ENCODE data around the gene SERPING1. TPM values are rescaled to one million over a fixed set of nuclear protein-coding genes. Genes with fewer than 3 reads are reported as not detected.

The SERPING1 gene
- total RNA-seq, 4 donors from 2014 or later: 90.0 to 171 (median 106) TPM

DNA sequence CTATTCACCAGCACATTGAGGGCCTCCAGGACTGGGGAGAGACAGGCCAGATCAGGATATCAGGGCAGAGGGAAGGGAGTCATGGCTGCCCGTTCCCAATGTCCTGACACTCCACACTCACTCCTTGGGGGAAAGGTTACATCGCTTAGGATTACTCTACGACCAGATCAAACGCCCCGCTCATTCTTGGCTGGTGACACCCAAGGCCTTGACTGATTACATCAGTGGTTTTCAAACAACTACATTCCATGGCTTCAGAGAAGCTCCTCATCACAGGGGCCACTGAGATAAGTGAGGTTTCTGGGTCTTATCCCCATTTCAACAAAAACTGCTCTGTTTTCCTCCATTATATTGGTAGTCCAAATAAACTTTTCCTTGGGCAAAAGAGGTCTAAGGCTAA, 45.0 kb upstream of the SERPING1 start:
- Histone ChIP-seq H3K9me3 (no peaks in the 10 kb centered on the region), H3K4me3 (no peak overlapping the region), H3K4me1 (no peaks in the 10 kb centered on the region), H3K27ac (no peak overlapping the region), H3K36me3 (peaks cover 0 to 36% of the 10 kb centered on the region in 2 donors), H3K27me3 (no peaks in the 10 kb centered on the region)
- intact Hi-C loops (cut with DNase I; ENCODE audit: low total_unique reads): no loop called here
- in situ Hi-C loops (cut with MboI; ENCODE audit: low sequenced_read_pairs in 4 of 4): loop anchor here in 1 of 4 donors (25.0 kb wide), 1 partner anchor 260 kb away; no protein-coding TSS in a partner anchor
- TF ChIP-seq, protein P1, sequence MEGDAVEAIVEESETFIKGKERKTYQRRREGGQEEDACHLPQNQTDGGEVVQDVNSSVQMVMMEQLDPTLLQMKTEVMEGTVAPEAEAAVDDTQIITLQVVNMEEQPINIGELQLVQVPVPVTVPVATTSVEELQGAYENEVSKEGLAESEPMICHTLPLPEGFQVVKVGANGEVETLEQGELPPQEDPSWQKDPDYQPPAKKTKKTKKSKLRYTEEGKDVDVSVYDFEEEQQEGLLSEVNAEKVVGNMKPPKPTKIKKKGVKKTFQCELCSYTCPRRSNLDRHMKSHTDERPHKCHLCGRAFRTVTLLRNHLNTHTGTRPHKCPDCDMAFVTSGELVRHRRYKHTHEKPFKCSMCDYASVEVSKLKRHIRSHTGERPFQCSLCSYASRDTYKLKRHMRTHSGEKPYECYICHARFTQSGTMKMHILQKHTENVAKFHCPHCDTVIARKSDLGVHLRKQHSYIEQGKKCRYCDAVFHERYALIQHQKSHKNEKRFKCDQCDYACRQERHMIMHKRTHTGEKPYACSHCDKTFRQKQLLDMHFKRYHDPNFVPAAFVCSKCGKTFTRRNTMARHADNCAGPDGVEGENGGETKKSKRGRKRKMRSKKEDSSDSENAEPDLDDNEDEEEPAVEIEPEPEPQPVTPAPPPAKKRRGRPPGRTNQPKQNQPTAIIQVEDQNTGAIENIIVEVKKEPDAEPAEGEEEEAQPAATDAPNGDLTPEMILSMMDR (IDR thresholded peaks at IDR 0.05 in 4 of 5, conservative IDR thresholded peaks at IDR 0.05 in 1 of 5): no peak
- TF ChIP-seq POLR2A (IDR thresholded peaks at IDR 0.05): no peak
- DNase-seq: no peak
- no peak for ATAC-seq

DNA sequence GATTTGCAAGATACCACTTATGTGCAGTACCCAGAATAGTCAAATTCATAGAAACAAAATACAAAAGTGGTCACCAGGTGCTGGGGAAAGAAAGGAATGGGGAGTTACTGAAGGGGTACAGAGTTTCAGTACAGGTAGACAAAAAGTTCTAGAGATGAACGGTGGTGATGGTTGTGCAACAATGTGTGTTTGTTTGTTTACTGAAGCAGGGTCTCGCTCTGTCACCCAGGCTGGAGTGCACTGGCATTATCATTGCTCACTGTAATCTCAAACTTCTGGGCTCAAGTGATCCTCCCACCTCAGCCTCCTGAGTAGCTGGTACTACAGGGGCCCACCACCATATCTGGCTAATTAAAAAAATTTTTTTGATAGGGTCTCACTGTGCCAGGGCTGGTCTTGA, 42.1 kb upstream of the SERPING1 start:
- no peak for ATAC-seq
- TF ChIP-seq POLR2A (IDR thresholded peaks at IDR 0.05): no peak
- TF ChIP-seq, protein P1 (IDR thresholded peaks at IDR 0.05 in 4 of 5, conservative IDR thresholded peaks at IDR 0.05 in 1 of 5): no peak
- in situ Hi-C loops (cut with MboI; ENCODE audit: low sequenced_read_pairs in 4 of 4): loop anchor here in 1 of 4 donors (25.0 kb wide), 1 partner anchor 257 kb away; no protein-coding TSS in a partner anchor

DNA sequence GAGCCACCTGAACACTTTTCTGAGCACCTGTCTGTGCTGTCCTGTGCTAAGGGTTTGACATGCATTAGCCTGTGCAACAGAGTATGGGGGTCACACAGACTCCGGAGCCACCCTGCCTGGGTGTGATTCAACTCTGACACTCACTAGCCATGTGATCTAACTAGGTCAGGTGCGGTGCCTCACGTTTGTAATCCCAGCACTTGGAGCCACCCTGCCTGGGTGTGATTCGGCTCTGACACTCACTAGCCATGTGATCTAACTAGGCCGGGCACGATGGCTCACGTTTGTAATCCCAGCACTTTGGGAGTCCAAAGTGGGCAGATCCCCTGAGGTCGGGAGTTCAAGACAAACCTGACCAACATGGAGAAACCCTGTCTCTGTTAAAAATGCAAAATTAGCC, 41.4 kb upstream of the SERPING1 start:
- Histone ChIP-seq H3K9me3 (no peaks in the 10 kb centered on the region), H3K4me3 (no peak overlapping the region), H3K36me3 (peaks cover 0 to 28% of the 10 kb centered on the region in 2 donors), H3K4me1 (no peaks in the 10 kb centered on the region), H3K27ac (no peak overlapping the region), H3K27me3 (no peaks in the 10 kb centered on the region)
- in situ Hi-C loops (cut with MboI; ENCODE audit: low sequenced_read_pairs in 4 of 4): loop anchor here in 1 of 4 donors (25.0 kb wide), 1 partner anchor 256 kb away; no protein-coding TSS in a partner anchor
- TF ChIP-seq, protein P1 (IDR thresholded peaks at IDR 0.05 in 4 of 5, conservative IDR thresholded peaks at IDR 0.05 in 1 of 5): no peak
- no peak for TF ChIP-seq POLR2A (IDR thresholded peaks at IDR 0.05)
- intact Hi-C loops (cut with DNase I; ENCODE audit: low total_unique reads): no loop called here
- no peak for ATAC-seq
- no peak for DNase-seq

More for the DNA sequence above, 42.1 kb upstream of the SERPING1 start:
- H3K9me3 ChIP-seq: no peaks in the 10 kb centered on the region
- no peaks in the 10 kb centered on the region for H3K4me1 ChIP-seq
- no peak for DNase-seq
- no peak overlapping the region for H3K27ac ChIP-seq
- no peak overlapping the region for H3K4me3 ChIP-seq
- peaks cover 0 to 35% of the 10 kb centered on the region in 2 donors for H3K36me3 ChIP-seq
- no peaks in the 10 kb centered on the region for H3K27me3 ChIP-seq
- intact Hi-C loops (cut with DNase I; ENCODE audit: low total_unique reads): no loop called here

DNA sequence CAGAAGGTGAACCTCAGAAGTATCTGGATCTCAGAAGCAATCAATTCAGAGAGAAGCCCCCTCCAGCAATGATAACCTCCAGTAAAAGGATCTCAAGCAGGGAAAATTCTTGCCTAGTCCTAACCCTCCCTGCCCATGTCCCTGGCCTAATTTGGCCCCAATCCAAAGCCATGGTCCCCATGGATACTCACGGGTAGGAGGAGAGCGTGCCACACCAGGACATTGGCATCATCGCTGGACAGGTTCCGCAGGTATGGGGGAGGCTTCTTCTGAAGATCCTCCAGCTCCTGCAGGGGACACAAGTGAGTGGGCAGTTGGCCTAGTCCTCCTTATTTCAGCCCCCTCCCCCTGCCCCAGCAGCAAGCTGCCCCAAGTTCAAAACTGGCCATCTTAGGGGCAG, 37.3 kb upstream of the SERPING1 start:
- Histone ChIP-seq H3K4me3 (no peak overlapping the region), H3K27ac (no peak overlapping the region), H3K27me3 (no peaks in the 10 kb centered on the region), H3K36me3 (peaks cover 0 to 9% of the 10 kb centered on the region in 2 donors), H3K4me1 (no peaks in the 10 kb centered on the region), H3K9me3 (no peaks in the 10 kb centered on the region)
- in situ Hi-C loops (cut with MboI; ENCODE audit: low sequenced_read_pairs in 4 of 4) (loop anchor here in 1 of 4 donors (25.0 kb wide), 1 partner anchor 252 kb away; no protein-coding TSS in a partner anchor), intact Hi-C loops (cut with DNase I; ENCODE audit: low total_unique reads) (loop anchor here (5.0 to 10.0 kb wide), 2 partner anchors 235 to 262 kb away; no protein-coding TSS in a partner anchor)
- no peak for ATAC-seq
- no peak for TF ChIP-seq POLR2A (IDR thresholded peaks at IDR 0.05)
- TF ChIP-seq, protein P1 (IDR thresholded peaks at IDR 0.05 in 4 of 5, conservative IDR thresholded peaks at IDR 0.05 in 1 of 5): no peak
- no peak for DNase-seq
